ENCODE data around the gene FAM81B.

FAM81B gene

DNA sequence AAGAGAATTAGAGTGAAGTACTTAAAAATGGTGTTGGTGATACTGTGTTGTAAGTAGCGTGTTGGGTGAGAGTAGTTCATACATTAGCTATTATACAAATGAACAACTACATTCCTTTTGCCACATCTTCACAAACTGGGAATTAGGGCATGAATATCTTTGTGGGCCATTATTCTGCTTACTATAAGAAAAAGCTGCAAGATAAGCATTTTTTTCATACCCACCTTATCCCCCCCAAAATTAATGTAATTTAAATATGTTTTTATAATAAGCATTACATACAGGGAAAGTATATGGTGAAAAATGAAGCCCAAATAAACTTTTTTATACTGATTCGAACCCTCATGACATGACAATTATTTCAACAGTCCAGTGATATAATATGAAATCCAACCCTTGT, 69.5 kb downstream of the FAM81B start:
- no peak for DNase-seq (ENCODE audit: low read depth in 1 of 2, low spot score in 1 of 2)

DNA sequence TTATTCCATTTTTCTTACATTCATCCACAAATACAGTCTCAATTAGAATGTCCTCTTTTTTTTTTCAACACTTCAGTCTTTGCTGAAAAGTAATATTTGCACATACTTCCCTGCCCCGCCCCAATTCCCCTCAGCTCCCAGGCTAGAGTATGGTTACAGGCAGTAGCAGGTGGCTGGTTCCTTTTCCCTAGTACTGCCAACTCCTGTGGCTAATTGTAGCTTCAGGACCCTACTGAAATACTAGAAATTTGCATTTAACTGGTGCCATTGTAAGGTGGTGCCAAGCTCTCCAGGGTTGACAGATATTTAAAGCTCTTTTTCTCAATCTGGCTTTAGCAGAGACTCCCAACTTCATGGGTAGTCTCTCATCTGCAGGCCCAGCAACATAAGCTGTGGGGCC, 80.3 kb downstream of the FAM81B start:
- no peak for DNase-seq (ENCODE audit: low read depth in 1 of 2, low spot score in 1 of 2)

DNA sequence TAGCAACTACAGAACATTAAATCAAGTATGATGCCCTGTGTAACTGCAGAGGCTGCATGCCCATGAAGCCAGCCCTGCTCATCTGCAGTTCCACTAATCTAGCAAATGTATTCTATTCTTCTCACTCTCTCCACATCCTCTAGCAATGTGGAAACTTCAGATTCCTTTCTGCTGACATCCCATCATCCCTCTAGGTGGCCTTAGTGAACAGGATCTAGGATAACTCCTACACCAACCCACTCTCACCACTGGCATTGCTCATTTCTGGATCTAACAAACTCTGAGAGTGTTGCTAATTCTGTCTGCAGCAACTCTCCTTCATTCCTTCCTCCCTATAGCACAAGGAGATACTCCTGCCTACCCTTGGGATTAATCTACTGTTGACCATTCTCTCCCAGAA, 80.8 kb downstream of the FAM81B start:
- no peak for DNase-seq (ENCODE audit: low read depth in 1 of 2, low spot score in 1 of 2)

DNA sequence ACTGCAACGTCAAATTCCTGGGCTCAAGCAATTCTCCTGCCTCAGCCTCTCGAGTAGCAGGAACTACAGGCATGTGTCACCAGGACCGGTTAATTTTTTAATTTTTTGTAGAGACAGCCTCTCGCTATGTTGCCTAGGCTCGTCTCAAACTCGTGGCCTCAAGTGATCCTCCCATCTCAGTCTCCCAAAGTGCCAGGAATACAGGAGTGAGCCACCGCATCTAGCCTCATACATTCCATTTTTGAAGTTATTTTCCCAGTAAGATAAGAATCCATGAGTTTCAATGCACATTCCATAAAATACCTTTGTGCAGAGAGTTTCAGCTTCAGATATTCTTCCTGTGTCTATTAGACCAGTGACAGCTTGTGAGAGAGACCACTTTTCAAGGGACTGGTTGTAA, 93.3 kb downstream of the FAM81B start:
- DNase-seq (ENCODE audit: low read depth in 1 of 2, low spot score in 1 of 2), result no peak

GRCh38 chr5:95486191-95486590, 95.0 kb downstream of the FAM81B start:
- DNase-seq (ENCODE audit: low read depth in 1 of 2, low spot score in 1 of 2), result no peak

DNA sequence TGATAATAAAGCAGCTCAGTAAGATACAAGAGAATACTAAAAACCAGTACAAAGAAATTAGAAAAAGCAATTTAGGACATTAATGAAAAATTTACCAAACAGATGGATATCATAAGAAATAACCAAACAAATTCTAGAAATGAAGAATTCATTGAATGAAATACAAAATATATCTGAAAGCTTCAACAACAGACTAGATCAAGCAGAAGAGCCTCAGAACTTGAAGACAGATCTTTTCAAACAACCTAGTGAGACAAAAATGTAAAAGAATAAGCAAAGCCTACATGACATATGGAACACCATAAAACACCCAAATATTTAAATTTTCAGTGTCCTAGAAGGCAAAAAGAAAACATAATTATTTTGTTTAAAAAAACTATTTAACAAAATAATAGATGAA, 96.7 kb downstream of the FAM81B start:
- DNase-seq (ENCODE audit: low read depth in 1 of 2, low spot score in 1 of 2), result no peak

All from activated T-helper 1 cell treated with anti-CD3 and anti-CD28 coated beads, Interleukin-2, amount 50 U/mL, for 16 hours (primary cell).